Mesendoderm (in vitro differentiated cells): Measurements from ENCODE around the gene ISLR2. TPM values are rescaled to one million over a fixed set of nuclear protein-coding genes. Genes with fewer than 3 reads are reported as not detected.
"Not testable (repeated sequence)": the region's sequence is repeated elsewhere in the genome, so short reads cannot be mapped to it uniquely, and the experiment has no call there.

Source experiments
- DNase-seq: peaks from one replicate; pipeline ENCODE4 v3.0.0; 2013
- H2AK5ac ChIP-seq: 2 replicates; pipeline ENCODE4 v1.6.1; 2013; ENCODE audit warnings: low read length, inconsistent platforms
- H2BK120ac ChIP-seq: 2 replicates; pipeline ENCODE4 v1.6.1; 2013; ENCODE audit warnings: low read depth, mild to moderate bottlenecking, low read length, moderate library complexity, mixed read lengths
- H2BK15ac ChIP-seq: replicated peaks from 2 replicates; pipeline ENCODE4 v1.6.1; 2013; ENCODE audit warnings: low read depth, mild to moderate bottlenecking, moderate library complexity
- H2BK5ac ChIP-seq: 2 replicates; pipeline ENCODE4 v1.6.1; 2013; ENCODE audit warnings: low read length, inconsistent platforms
- H3K18ac ChIP-seq: 2 replicates; pipeline ENCODE4 v1.6.1; 2013; ENCODE audit warnings: mild to moderate bottlenecking, low read length, mixed read lengths
- H3K23ac ChIP-seq: one replicate; pipeline ENCODE4 v1.6.1; 2013; ENCODE audit warnings: low read length
- H3K27ac ChIP-seq: 2 replicates; pipeline ENCODE4 v1.5.1; 2013; ENCODE audit warnings: low read depth, mild to moderate bottlenecking, inconsistent platforms, low read length, moderate library complexity
- H3K27me3 ChIP-seq: 2 replicates; pipeline ENCODE4 v1.6.1; 2013; ENCODE audit warnings: low read length, control low read depth, mild to moderate bottlenecking, inconsistent platforms; ENCODE audit not compliant: insufficient read depth, poor library complexity
- H3K36me3 ChIP-seq: 2 replicates; pipeline ENCODE4 v1.6.1; 2013; ENCODE audit warnings: low read length, inconsistent platforms; ENCODE audit not compliant: control insufficient read depth, insufficient read depth
- H3K4ac ChIP-seq: one replicate; pipeline ENCODE4 v1.6.1; 2013; ENCODE audit warnings: low read depth, mild to moderate bottlenecking, low read length, moderate library complexity
- H3K4me1 ChIP-seq: 2 replicates; pipeline ENCODE4 v1.6.1; 2013; ENCODE audit warnings: low read depth, low read length, inconsistent platforms; ENCODE audit not compliant: control insufficient read depth
- H3K4me2 ChIP-seq: 2 replicates; pipeline ENCODE4 v1.6.1; 2013; ENCODE audit warnings: low read length
- H3K4me3 ChIP-seq: 2 replicates; pipeline ENCODE4 v1.5.1; 2013; ENCODE audit warnings: mild to moderate bottlenecking, low read length
- H3K56ac ChIP-seq: one replicate; pipeline ENCODE4 v1.6.1; 2013; ENCODE audit warnings: low read length
- H3K79me1 ChIP-seq: 2 replicates; pipeline ENCODE4 v1.6.1; 2013; ENCODE audit warnings: low read length, inconsistent platforms
- H3K79me2 ChIP-seq: 2 replicates; pipeline ENCODE4 v1.6.1; 2013; ENCODE audit warnings: mild to moderate bottlenecking, low read length; ENCODE audit not compliant: control insufficient read depth, insufficient read depth
- H3K9ac ChIP-seq: 2 replicates; pipeline ENCODE4 v1.6.1; 2013; ENCODE audit warnings: low read length, inconsistent platforms
- H4K5ac ChIP-seq: one replicate; pipeline ENCODE4 v1.6.1; 2013; ENCODE audit warnings: low read length
- H4K8ac ChIP-seq: one replicate; pipeline ENCODE4 v1.6.1; 2013; ENCODE audit warnings: low read depth, mild to moderate bottlenecking, control low read depth, low read length, moderate library complexity
- WGBS: extraction: QIAGEN DNeasy Blood & Tissue Kit; methylation state at CpG from one replicate; pipeline ENCODE4 v1.1.7; 2013; ENCODE audit warnings: low lambda C conversion rate, missing lambda C conversion rate; ENCODE audit not compliant: insufficient coverage; ENCODE audit errors: extremely low coverage; 5-methylcytosine and 5-hydroxymethylcytosine counted together
- polyA plus RNA-seq, 2 experiments: library from polyadenylated mRNA; stranded (reverse); fragments of 200-250 nt; gene quantifications; one replicate each; pipeline ENCODE4 v1.2.3, GENCODE V29; 2013

The ISLR2 gene, protein sequence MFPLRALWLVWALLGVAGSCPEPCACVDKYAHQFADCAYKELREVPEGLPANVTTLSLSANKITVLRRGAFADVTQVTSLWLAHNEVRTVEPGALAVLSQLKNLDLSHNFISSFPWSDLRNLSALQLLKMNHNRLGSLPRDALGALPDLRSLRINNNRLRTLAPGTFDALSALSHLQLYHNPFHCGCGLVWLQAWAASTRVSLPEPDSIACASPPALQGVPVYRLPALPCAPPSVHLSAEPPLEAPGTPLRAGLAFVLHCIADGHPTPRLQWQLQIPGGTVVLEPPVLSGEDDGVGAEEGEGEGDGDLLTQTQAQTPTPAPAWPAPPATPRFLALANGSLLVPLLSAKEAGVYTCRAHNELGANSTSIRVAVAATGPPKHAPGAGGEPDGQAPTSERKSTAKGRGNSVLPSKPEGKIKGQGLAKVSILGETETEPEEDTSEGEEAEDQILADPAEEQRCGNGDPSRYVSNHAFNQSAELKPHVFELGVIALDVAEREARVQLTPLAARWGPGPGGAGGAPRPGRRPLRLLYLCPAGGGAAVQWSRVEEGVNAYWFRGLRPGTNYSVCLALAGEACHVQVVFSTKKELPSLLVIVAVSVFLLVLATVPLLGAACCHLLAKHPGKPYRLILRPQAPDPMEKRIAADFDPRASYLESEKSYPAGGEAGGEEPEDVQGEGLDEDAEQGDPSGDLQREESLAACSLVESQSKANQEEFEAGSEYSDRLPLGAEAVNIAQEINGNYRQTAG
- polyA plus RNA-seq (2013, experiment 1 of 2), result 0.28 TPM
- 0.21 TPM for polyA plus RNA-seq (2013, experiment 2 of 2)

DNA sequence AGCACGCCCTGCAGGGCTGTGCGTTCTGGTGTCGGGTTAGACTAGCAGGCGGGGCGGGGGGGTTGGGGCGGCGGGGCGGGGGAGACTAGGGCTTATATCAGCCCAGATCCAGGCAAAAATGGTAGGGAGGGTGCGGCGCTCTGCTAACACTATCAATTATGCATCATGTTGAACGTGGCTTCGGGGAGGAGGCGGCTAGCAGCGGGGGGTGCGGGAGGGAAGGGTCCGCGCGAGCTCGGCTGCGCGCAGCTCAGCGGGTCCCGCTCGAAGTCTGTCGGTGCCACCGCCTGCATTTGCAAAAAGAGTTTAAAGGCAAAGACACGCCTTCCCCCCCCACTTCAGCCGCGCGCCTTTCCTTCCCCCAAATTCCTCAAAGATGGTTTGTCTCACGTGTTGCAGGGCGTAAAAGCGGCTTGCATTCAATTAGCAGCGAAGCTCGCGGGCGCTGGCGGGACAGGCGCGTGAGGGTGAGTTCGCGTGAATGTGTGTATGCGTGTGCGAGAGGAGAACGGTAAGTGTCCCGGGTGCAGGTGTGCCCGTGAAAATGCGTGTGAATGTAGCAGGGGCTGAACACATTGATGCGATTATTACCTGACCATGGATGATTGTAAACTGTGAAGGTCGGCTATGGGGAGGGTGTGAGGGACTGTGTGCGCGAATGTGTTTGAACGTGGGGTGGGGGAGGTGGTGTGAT lies at the start of gene ISLR2:
TSS of gene ISLR2 (plus strand) at position 432 of the 694 bp plus-strand sequence. CDS start 2,169 bp downstream, outside the sequence.
- H3K79me2 ChIP-seq, result no peaks in the 10 kb centered on the region
- no peak within 1 kb of the TSS for H4K8ac ChIP-seq
- no peaks in the 10 kb centered on the region for H3K79me1 ChIP-seq
- peak within 1 kb of the TSS; percentile 33 for H3K9ac ChIP-seq
- H3K18ac ChIP-seq, result no peak within 1 kb of the TSS
- no peak within 1 kb of the TSS for H2BK120ac ChIP-seq
- H3K4me3 ChIP-seq, result no peak within 1 kb of the TSS
- peak within 1 kb of the TSS; percentile 26 for H3K4me2 ChIP-seq
- no CpG with 5 or more reads among the region's 53 CpGs for WGBS
- no peak within 1 kb of the TSS for H3K4ac ChIP-seq
- no peak within 1 kb of the TSS for H3K23ac ChIP-seq
- H2AK5ac ChIP-seq, result no peak within 1 kb of the TSS
- no peaks in the 10 kb centered on the region for H3K36me3 ChIP-seq
- no peak within 1 kb of the TSS for H2BK5ac ChIP-seq
- peak within 1 kb of the TSS; percentile 12 for H3K56ac ChIP-seq
- DNase-seq, result no peak
- no peak within 1 kb of the TSS for H4K5ac ChIP-seq
- H2BK15ac ChIP-seq, result no peak within 1 kb of the TSS
- peaks cover 58% of the 10 kb centered on the region for H3K27me3 ChIP-seq
- peaks cover 9% of the 10 kb centered on the region for H3K4me1 ChIP-seq
- H3K27ac ChIP-seq, result no peak within 1 kb of the TSS

DNA sequence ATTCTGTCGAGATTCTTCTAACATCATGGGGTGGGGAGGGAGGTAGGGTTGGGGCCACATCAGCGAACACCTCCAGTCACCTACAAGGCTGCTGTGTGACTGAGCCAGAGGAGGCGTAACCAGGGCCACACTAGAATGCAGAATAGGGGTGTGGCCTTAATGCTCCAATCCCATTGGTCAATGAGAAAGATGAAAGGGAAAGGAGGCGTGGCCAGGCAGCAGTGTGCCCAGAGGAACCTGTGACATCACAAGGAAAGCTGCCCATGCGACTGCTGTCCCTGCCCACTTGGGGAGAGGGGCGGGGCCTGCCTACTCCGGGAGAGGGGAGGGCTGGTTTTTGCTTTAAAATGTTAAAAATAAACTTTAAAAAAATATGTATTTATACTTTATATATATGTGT lies 47.9 kb upstream of the ISLR2 start, which contains the start of gene GOLGA6A:
TSS of gene GOLGA6A (minus strand) at position 101 of the 400 bp plus-strand sequence. CDS start at position 60, 41 bp downstream.
- H2BK5ac ChIP-seq, H3K23ac ChIP-seq, H3K79me1 ChIP-seq, H3K4me3 ChIP-seq, H3K4me1 ChIP-seq, H3K4ac ChIP-seq, H4K8ac ChIP-seq, H3K79me2 ChIP-seq, H3K56ac ChIP-seq, DNase-seq, H4K5ac ChIP-seq, H2AK5ac ChIP-seq, H2BK15ac ChIP-seq, H3K18ac ChIP-seq, H3K27ac ChIP-seq, H2BK120ac ChIP-seq, H3K9ac ChIP-seq, H3K27me3 ChIP-seq, H3K36me3 ChIP-seq, H3K4me2 ChIP-seq: not testable (repeated sequence)
- WGBS, result no CpG with 5 or more reads among the region's 7 CpGs

DNA sequence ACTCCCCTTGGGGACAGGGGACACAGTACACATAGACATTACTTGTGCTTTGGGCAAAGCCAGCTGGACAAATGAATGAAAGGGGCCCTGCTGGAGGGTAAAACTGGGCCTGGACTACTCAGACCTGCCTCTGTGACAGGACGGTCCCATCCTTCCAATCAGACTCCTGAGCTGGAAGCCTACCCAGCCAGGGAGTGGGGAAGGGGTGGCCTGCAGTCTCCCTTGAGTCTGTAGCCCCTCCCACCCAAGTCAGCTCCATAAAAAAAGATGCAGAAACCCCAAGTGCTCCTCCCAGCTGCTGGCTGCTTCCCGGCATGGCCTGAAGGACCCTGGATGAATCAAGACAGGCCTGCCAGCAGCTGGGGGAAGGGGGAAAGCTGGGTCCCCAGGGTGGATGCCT lies 35.8 kb upstream of the ISLR2 start:
- not testable (repeated sequence) for H3K79me1 ChIP-seq, DNase-seq, H3K4ac ChIP-seq, H3K4me3 ChIP-seq, H3K4me2 ChIP-seq, H3K4me1 ChIP-seq, H2BK15ac ChIP-seq, H3K27me3 ChIP-seq, H3K9ac ChIP-seq, H3K56ac ChIP-seq, H4K5ac ChIP-seq, H3K18ac ChIP-seq, H2BK120ac ChIP-seq, H4K8ac ChIP-seq, H3K27ac ChIP-seq, H2AK5ac ChIP-seq, H3K79me2 ChIP-seq, H2BK5ac ChIP-seq, H3K36me3 ChIP-seq, H3K23ac ChIP-seq
- WGBS, result no CpG with 5 or more reads among the region's 2 CpGs

DNA sequence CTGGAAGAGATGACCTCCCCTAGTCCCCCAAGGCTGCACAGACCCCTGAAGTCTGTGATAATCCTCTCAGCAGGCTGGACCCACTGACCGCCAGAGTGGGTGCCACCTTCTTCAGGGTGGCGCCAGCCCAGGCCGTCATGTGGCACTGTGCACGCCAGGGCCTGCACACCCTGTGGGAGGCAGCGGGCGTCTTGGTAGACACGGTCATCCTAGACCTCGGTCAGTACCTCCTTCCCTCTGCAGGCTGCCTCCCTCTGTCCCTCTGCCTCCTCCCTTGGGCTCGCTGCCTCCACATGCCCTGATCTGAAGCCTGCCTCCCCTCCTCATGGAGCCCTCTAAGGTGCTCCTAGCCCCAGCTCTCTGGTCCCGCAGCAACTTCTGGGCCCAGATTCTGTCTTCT lies 34.8 kb upstream of the ISLR2 start:
- not testable (repeated sequence) for H2AK5ac ChIP-seq, H3K23ac ChIP-seq, H3K4me1 ChIP-seq, H2BK5ac ChIP-seq, H3K18ac ChIP-seq, H3K79me2 ChIP-seq, H4K5ac ChIP-seq, H3K4me3 ChIP-seq, H2BK120ac ChIP-seq, H3K9ac ChIP-seq, H3K4ac ChIP-seq, H3K27me3 ChIP-seq, H3K56ac ChIP-seq, H2BK15ac ChIP-seq, H4K8ac ChIP-seq, DNase-seq, H3K36me3 ChIP-seq, H3K79me1 ChIP-seq, H3K4me2 ChIP-seq, H3K27ac ChIP-seq
- WGBS, result no CpG with 5 or more reads among the region's 10 CpGs

DNA sequence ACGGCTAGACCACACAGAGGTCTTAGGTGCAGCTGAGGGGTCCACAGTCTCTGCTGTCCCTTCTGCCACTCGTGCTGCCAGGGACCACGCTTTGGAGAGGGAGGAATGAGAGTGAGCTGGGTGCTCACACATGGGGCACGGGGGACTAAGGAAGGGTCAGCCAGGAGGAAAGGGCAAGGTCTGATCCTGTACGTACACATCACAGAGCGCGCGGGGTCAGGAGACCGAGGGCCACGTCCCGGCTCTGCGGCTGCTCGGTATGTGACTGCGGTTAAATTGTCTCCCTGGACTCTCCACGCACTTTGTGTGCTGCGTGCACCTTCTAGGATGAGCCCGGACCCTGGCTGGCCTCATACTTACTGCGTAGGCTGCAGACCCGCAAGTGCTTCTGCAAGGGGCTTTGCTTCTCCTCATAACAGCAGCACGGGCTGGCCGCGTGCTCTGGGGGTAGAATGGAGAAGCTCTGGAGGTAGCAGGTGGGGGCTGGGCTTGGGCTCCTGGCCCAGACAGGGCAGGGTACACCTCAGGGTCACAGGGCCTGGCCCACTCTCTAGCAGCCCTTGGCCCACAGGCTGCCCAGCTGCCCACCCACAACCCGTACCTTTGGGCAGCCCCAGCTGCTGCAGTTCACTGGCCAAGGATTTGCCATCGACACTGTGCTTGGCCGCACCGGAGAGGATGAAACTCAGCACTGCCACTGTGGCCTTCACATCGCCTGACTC lies 33.5 kb upstream of the ISLR2 start:
- H3K4me2 ChIP-seq, H3K56ac ChIP-seq, H4K5ac ChIP-seq, H2AK5ac ChIP-seq, H3K27me3 ChIP-seq, H2BK120ac ChIP-seq, H3K79me1 ChIP-seq, H3K4me1 ChIP-seq, H3K27ac ChIP-seq, H2BK5ac ChIP-seq, H3K79me2 ChIP-seq, H3K18ac ChIP-seq, DNase-seq, H4K8ac ChIP-seq, H3K9ac ChIP-seq, H3K23ac ChIP-seq, H3K36me3 ChIP-seq, H3K4ac ChIP-seq, H2BK15ac ChIP-seq, H3K4me3 ChIP-seq: not testable (repeated sequence)
- no CpG with 5 or more reads among the region's 27 CpGs for WGBS
